ENCODE results near the gene CDC42BPA. TPM values are rescaled to one million over a fixed set of nuclear protein-coding genes. Genes with fewer than 3 reads are reported as not detected.

CDC42BPA gene
- total RNA-seq, 1 experiment from 2014 or later = 30.1 TPM

- Histone ChIP-seq H4K91ac (ENCODE audit: insufficient read length, low read depth, low read length) (no peak overlapping the region), H2AK5ac (ENCODE audit: insufficient read length, low read length) (no peak overlapping the region), H3K4me2 (ENCODE audit: insufficient read depth, insufficient read length, low read length) (no peak overlapping the region), H3K27ac (ENCODE audit: insufficient read length, low read depth, low read length) (no peak overlapping the region), H2AFZ (ENCODE audit: low read length) (no peak overlapping the region), H3K4me1 (ENCODE audit: insufficient read depth, low read length) (no peaks in the 10 kb centered on the region), H3K79me2 (ENCODE audit: insufficient read depth, low read length) (no peaks in the 10 kb centered on the region), H3K18ac (ENCODE audit: insufficient read length, low read depth, low read length) (no peak overlapping the region), H4K20me1 (ENCODE audit: control insufficient read depth, insufficient read depth, insufficient read length) (no peaks in the 10 kb centered on the region), H3K23me2 (ENCODE audit: insufficient read length, low read depth, low read length, poor library complexity, severe bottlenecking) (no peaks in the 10 kb centered on the region), H3K79me1 (ENCODE audit: insufficient read depth, low read depth, low read length, poor library complexity, severe bottlenecking) (no peaks in the 10 kb centered on the region), H3K56ac (ENCODE audit: insufficient read length, low read depth, low read length) (no peak overlapping the region), H2BK12ac (ENCODE audit: insufficient read length, low read depth, low read length) (no peak overlapping the region), H3K9ac (ENCODE audit: extremely low read depth, insufficient read length, low read length) (no peak overlapping the region), H3K14ac (ENCODE audit: insufficient read depth, low read length) (no peak overlapping the region), H2BK15ac (ENCODE audit: low read depth, low read length) (no peak overlapping the region), H4K8ac (replicated peaks; ENCODE audit: insufficient read length, low read depth, low read length) (no peak overlapping the region), H3K27me3 (ENCODE audit: insufficient read depth, low read length) (no peaks in the 10 kb centered on the region), H3K9me3 (ENCODE audit: control insufficient read depth, low read depth, low read length) (no peaks in the 10 kb centered on the region), H2BK120ac (ENCODE audit: low read depth, low read length, poor library complexity, severe bottlenecking) (no peak overlapping the region), H3K23ac (ENCODE audit: insufficient read length, low read depth, low read length) (no peak overlapping the region), H3T11ph (ENCODE audit: low read length) (no peak overlapping the region), H2BK5ac (ENCODE audit: insufficient read length, low read length) (no peak overlapping the region), H2BK20ac (ENCODE audit: low read depth, low read length, poor library complexity, severe bottlenecking) (no peak overlapping the region), H3K4ac (ENCODE audit: low read depth, low read length) (no peak overlapping the region), H4K5ac (ENCODE audit: insufficient read length, low read depth, low read length) (no peak overlapping the region)
- DNase-seq = no peak
- Mint-ChIP-seq H3K27ac (no peak overlapping the region), H3K4me1 (peaks cover 0 to 3% of the 10 kb centered on the region in 2 experiments; a peak in 3 of 4 replicates), H3K27me3 (ENCODE audit: low read depth) (no peaks in the 10 kb centered on the region), H3K36me3 (ENCODE audit: insufficient read depth in 1 of 3, low read depth in 3 of 3) (peaks cover 6 to 14% (median 10%) of the 10 kb centered on the region in 3 experiments), H3K9me3 (peaks cover 3% of the 10 kb centered on the region in 2 experiments; a peak in 4 of 5 replicates), H3K4me3 (no peak overlapping the region)
- no peak for TF ChIP-seq CTCF (conservative IDR thresholded peaks at IDR 0.05)
- no CpG with 5 or more reads among the region's 4 CpGs for WGBS (ENCODE audit: extremely low coverage, insufficient read length, low lambda C conversion rate)
Observed at GRCh38 chr1:226966683-226967082, 351.6 kb downstream of the CDC42BPA start.

Data from H9 (cell line).